GM21786 (cell line): ENCODE data around the gene CUEDC1.

Experiments used
- ATAC-seq: cut with Tn5 transposase; IDR thresholded peaks from one replicate; pipeline ENCODE4 v1.9.1; 2021; ENCODE audit not compliant: unreplicated experiment

CUEDC1 gene

GRCh38 chr17:57918017-57918895 is 37.0 kb downstream of the CUEDC1 start:
- ATAC-seq = no peak

DNA sequence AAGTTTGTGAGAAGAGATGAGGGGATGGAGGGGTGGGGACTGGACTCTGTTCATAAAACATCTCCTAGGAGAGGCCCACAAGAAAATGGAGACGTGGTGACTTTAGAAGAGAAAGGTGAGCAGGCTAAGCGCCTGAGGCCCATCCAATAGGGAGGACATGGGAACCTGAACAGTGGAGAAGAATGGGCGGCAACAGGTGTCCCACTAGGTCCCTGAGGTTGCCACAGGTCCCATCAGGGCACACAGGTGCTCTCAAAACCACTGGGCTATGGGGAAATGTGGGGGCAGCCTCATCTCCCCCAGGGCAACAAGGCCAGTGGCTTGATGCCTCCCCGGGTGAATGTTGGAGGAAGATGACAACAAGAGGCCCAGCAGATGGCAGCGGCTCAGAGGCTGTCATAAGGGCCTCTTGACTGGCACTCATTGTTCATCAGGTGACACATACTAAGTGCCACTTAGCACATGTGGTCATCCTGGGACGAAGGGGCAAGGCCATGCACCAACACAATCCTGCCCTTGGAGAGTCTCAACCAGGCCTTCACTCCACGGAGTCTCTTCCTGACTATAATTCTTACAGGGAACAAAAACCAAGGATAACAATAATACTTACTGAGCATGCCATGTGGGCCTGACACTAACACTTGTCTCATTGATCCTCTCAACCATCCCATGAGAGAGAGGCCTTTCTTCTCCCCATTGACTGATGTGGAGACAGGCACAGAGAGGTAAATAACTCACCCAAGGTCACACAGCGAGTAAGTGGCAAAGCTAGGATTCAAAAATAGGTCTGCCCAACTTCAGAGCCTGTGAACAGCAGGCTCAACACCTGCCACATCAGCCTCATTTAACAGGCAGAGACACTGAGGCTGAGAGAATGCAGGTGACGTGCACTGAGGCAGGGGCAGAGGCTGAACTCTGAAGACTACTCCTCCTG is 38.0 kb downstream of the CUEDC1 start:
- ATAC-seq = no peak

- ATAC-seq = no peak
Observed at GRCh38 chr17:57915985-57916757, 39.0 kb downstream of the CUEDC1 start.

- no peak for ATAC-seq
Observed at GRCh38 chr17:57915544-57915943, 39.7 kb downstream of the CUEDC1 start.

- no peak for ATAC-seq
Observed at GRCh38 chr17:57914273-57915142, 40.7 kb downstream of the CUEDC1 start.

DNA sequence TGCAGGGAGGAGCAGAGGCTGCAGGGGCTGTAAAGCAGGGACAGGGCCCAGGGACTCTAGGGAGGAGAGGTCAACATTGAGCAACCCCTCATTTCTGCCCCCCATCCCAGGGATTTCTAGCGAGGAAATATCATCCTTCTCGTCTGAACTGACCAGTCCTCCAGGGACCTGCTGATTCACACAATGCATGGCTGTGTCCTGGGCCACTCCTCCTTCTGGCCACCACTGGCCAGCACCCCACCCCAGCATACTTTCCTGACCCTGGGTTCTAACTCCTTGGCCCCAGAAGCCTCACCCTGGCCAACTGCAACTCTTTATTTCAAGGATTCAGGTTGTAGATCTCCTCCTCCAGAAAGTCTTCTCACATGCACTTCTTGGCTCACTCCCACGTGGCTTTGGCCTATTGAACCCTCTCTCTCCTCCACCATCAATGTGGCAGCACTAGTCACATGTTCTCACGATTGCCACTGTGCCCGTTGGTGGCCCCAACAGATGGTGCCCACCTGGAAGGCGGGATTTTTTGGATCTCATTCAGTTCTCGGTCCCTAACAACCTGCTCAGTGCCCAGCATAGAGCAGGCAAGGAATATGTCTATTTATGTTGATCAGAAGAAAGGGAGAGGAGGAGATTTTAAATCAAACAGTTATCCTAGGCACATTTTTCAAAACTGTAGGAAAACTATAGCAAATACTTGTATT is 41.5 kb downstream of the CUEDC1 start:
- no peak for ATAC-seq

DNA sequence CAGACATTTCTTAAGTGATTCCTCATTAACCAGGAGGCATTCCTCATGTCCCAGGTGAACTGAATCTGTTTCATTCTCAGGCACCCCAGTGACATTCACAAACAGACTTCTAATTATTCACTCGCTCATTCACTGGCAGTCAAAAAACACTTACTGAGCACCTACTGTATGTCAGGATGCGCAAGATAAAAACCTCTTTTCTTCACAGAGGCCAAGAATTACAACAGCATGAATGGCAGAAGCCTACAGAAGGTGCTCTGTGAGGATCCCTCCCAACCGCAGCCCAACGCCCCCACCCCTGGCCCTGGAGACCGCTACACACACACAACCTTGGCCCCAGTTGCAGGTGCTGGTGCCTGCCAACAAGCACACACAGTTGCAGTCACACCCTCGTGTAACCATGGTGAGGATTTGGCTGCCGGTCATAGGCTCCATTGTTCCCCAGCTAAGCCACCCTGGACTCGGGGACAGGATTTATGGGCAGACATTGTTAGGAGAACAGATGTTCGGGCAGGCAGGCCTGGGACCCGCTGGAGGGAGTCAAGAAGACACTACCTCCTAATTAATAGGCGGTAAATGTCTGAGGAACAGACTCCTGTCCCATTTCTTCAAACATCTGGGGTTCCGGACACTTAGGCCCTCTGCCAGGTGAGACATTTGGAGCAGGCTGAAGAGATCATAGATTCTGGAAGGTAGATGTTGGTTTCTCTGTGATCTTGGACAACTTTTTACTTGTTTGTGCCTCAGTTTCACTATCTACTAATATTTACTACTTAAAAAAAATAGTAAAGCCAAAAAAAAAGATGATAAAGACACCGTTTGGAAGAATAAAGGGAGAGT is 43.2 kb downstream of the CUEDC1 start:
- ATAC-seq = no peak

DNA sequence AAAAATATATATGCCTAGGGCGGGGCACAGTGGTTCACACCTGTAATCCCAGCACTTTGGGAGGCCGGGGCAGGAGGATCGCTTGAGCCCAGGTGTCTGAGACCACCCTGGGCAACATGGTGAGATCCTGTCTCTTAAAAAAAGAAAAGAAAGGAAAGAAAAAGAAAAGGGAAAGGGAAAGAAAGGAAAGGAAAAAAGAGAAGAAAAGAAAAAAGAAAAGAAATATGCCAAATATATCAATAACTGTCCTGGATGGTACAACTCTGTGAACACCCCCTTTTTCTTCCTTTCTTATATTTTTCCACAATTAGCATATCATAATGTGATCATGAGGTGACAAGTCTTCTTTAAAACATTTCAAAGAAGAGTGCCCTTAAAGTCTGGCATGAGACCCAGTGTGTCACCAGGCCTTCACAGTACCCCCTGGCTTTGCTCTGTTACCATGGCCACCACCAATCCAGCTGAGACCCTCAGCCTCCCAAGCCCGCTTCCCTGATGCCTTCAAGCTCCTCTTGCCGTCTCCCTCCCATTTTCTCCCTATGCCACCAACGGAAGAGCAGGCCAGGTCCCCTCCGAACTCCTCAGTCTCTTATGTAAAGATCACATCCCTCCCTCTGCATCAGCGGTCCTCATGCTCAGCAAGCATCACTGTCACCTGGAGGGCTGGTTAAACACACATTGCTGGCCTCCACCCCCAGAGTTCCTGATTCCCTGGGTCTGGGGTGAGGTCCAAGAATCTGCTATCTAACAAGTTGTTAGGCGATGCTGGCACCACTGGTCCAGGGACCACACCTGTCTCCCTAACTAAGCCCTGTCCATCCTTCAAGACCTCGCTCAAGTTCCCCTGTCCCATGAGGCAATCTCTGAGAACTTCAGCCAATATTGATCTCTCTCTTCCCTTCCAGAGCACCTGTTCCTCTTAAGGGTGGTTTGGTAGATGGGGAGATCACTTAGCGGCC is 44.5 kb downstream of the CUEDC1 start:
- no peak for ATAC-seq

DNA sequence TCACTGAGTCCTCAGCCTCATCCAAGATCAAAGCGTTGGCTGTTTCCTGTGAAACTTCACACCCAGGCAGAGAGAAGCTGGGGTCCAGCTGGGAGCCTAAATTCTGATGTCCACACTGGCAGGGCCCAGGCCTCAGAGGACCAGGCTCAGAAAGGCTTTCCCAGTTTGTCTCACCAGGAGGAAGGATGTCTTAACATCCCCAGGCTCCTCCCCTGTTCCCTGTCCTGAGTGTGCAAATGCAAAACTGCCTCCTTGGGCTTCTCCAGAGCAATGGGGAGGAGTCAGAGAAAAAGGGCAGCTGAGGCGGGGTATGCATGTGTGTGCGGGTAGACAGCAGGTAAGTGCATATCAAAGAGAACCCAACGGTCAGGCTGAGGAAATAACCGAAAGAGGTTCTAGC is 45.7 kb downstream of the CUEDC1 start:
- ATAC-seq = no peak

- no peak for ATAC-seq
Observed at GRCh38 chr17:57908278-57908677, 46.9 kb downstream of the CUEDC1 start.

- no peak for ATAC-seq
Observed at GRCh38 chr17:57906910-57907309, 48.3 kb downstream of the CUEDC1 start.

- ATAC-seq = no peak
Observed at GRCh38 chr17:57905875-57906455, 49.2 kb downstream of the CUEDC1 start.

GRCh38 chr17:57903961-57904360 is 51.3 kb downstream of the CUEDC1 start:
- ATAC-seq = no peak

DNA sequence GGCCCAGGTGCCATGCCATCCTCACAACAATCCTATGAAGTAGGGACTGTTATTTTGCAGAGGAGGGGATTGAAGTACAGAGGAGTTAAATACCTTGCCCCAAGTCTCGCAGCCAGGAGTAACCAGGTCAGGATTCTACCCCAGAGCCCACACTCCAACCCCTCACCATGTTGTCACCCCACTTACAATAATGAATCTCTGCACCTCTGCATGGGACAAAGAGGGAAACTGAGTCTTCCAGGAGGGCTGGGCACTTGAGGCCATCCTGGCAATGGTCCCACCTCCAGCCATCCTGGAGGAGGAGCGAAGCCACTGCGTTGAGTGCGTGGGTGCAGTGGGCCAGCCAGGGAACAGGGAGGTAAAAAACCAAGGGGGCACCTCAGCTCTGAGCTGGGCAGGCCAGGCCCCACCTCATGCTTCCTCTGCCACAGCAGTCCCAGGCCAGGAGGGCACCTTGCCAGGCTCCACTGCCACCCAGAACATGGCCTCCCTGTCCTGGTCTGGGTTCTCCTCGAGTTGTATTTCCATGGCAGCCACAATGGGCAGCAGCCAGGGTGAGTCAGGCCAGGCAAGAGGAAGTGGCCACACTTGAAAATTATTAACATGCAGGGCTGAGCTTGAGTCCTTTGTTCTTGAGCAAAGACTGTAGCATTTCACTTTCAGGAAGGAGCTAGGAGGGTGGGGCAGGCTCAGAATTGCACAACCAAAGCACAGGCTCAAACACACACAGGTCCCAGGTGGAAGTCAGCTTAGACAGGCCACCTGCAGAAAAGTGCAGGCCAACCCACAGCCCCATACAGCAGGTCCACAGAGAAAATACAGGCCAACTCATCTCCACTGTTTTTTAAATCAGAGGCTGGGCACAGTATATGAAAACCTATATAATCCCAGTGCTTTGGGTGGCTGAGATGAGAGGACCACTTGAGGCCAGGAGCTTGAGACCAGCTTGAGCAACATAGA is 52.1 kb downstream of the CUEDC1 start:
- ATAC-seq = peak; percentile 59

- ATAC-seq = peak; percentile 53
Observed at GRCh38 chr17:57902117-57902799, 53.0 kb downstream of the CUEDC1 start.
